ENCODE results near the gene CDKN2AIPNL. TPM values are rescaled to one million over a fixed set of nuclear protein-coding genes. Genes with fewer than 3 reads are reported as not detected.

The CDKN2AIPNL gene
- total and polyA plus RNA-seq, 2 donors (not counting 3 experiments of a cell fraction or from before 2014, with no cell fraction given): 22.2 to 36.5 TPM

GRCh38 chr5:134457801-134458200 lies 46.1 kb upstream of the CDKN2AIPNL start:
- H3K36me3 ChIP-seq (ENCODE audit: control insufficient read depth in 2 of 2, extremely low read depth in 1 of 2, insufficient read depth in 2 of 2, low read length in 2 of 2): no peaks in the 10 kb centered on the region
- intact Hi-C loops (cut with micrococcal nuclease) (no loop called here), dilution Hi-C loops (cut with MboI; ENCODE audit: extremely low pct_ligation_motif_present, low sequenced_read_pairs) (no loop called here)
- no peak overlapping the region for H2AFZ ChIP-seq (ENCODE audit: low read depth, low read length)
- no peak overlapping the region for H3K27ac ChIP-seq (ENCODE audit: insufficient read depth, low read depth, low read length)
- no peak overlapping the region for H3K4me2 ChIP-seq (ENCODE audit: insufficient read depth, low read length)
- CTCF ChIA-PET: no interaction called here
- no peaks in the 10 kb centered on the region for H4K20me1 ChIP-seq (replicated peaks; ENCODE audit: control insufficient read depth, extremely low read depth, insufficient read depth, low read length)
- DNase-seq (ENCODE audit: low read depth, low spot score) (no peak), FAIRE-seq (no peak)
- TF ChIP-seq JUN (IDR thresholded peaks at IDR 0.05; ENCODE audit: borderline replicate concordance, insufficient read depth, insufficient read length, low read depth): no peak
- no peak for TF ChIP-seq FOS (IDR thresholded peaks at IDR 0.05; ENCODE audit: borderline replicate concordance, insufficient read depth, low read length)
- TF ChIP-seq POLR2A (IDR thresholded peaks at IDR 0.05; ENCODE audit: low read depth, low read length): no peak
- TF ChIP-seq POLR2AphosphoS5 (IDR thresholded peaks at IDR 0.05; ENCODE audit: insufficient read depth, low read depth, low read length): no peak
- TF ChIP-seq MAX (IDR thresholded peaks at IDR 0.05; ENCODE audit: insufficient read depth, insufficient read length): no peak
- no peak for TF ChIP-seq EZH2 (IDR thresholded peaks at IDR 0.05; ENCODE audit: borderline replicate concordance, low read depth, low read length, severe bottlenecking)
- TF ChIP-seq, protein P1, sequence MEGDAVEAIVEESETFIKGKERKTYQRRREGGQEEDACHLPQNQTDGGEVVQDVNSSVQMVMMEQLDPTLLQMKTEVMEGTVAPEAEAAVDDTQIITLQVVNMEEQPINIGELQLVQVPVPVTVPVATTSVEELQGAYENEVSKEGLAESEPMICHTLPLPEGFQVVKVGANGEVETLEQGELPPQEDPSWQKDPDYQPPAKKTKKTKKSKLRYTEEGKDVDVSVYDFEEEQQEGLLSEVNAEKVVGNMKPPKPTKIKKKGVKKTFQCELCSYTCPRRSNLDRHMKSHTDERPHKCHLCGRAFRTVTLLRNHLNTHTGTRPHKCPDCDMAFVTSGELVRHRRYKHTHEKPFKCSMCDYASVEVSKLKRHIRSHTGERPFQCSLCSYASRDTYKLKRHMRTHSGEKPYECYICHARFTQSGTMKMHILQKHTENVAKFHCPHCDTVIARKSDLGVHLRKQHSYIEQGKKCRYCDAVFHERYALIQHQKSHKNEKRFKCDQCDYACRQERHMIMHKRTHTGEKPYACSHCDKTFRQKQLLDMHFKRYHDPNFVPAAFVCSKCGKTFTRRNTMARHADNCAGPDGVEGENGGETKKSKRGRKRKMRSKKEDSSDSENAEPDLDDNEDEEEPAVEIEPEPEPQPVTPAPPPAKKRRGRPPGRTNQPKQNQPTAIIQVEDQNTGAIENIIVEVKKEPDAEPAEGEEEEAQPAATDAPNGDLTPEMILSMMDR (IDR thresholded peaks at IDR 0.05; ENCODE audit: extremely low read depth in 1 of 2, insufficient read depth in 1 of 2, low read depth in 1 of 2, low read length in 2 of 2): no peak
- TF ChIP-seq GATA2 (IDR thresholded peaks at IDR 0.05; ENCODE audit: insufficient read depth, insufficient read length, low read depth, low read length): no peak
- TF ChIP-seq MYC (IDR thresholded peaks at IDR 0.05; ENCODE audit: low read depth, low read length): no peak
- H3K4me1 ChIP-seq (ENCODE audit: control insufficient read depth, extremely low read depth, insufficient read depth, low read length): no peaks in the 10 kb centered on the region
- no peak overlapping the region for H3K4me3 ChIP-seq (replicated peaks in 1 of 3; ENCODE audit: insufficient read depth in 1 of 3, low read depth in 1 of 3, low read length in 3 of 3)
- no peaks in the 10 kb centered on the region for H3K79me2 ChIP-seq (ENCODE audit: control insufficient read depth, insufficient read depth, low read length)
- no peaks in the 10 kb centered on the region for H3K27me3 ChIP-seq (ENCODE audit: control insufficient read depth in 2 of 2, insufficient read depth in 2 of 2, low read length in 2 of 2)
- no peak overlapping the region for H3K9ac ChIP-seq (replicated peaks; ENCODE audit: extremely low read depth, insufficient read depth, low read length)
- H3K9me1 ChIP-seq (replicated peaks; ENCODE audit: control insufficient read depth, extremely low read depth, insufficient read depth, low read length): no peaks in the 10 kb centered on the region
- POLR2A ChIA-PET: no interaction called here
- no TSS peak for BruUV-seq (replicated peaks)
- H3K9me3 ChIP-seq (replicated peaks; ENCODE audit: control insufficient read depth, insufficient read depth, low read length): no peaks in the 10 kb centered on the region

Measured in endothelial cell of umbilical vein (primary cell).